ENCODE data around the gene POLR3GL.
"Not testable (repeated sequence)": the region's sequence is repeated elsewhere in the genome, so short reads cannot be mapped to it uniquely, and the experiment has no call there.

The POLR3GL gene, protein sequence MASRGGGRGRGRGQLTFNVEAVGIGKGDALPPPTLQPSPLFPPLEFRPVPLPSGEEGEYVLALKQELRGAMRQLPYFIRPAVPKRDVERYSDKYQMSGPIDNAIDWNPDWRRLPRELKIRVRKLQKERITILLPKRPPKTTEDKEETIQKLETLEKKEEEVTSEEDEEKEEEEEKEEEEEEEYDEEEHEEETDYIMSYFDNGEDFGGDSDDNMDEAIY

GRCh38 chr1:145964328-145965118 is at the start of gene POLR3GL, which contains the start of gene ANKRD34A:
POLR3GL (plus strand) TSS chr1:145964690; CDS start chr1:145974866, 10,176 bp downstream.
ANKRD34A (minus strand) TSS chr1:145964575; CDS start chr1:145961759, 2,816 bp downstream.
- peak; percentile 97 for DNase-seq

- DNase-seq: no peak
Observed at GRCh38 chr1:145916745-145917144, 47.7 kb upstream of the POLR3GL start.

DNA sequence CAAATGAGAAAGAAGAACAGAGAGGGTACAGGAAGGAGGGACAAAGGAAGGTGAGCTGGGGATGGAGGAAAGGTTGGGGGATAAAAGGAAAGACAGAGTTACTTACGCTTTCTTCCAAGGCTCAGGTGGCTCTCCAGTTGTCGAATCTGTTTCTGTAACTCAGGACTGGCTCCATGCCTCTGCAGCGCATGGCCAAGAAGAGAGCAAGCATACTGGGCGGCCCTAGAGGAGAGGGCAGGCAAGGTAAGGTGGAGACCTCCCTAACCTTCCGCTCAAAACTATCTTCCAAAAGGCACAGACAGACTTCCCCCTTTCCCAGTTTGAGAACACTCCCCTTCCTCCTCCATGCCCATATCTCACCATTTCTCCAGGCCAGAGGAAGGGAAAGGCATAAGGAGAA is 46.9 kb upstream of the POLR3GL start:
- no peak for DNase-seq

- peak; percentile 91 for DNase-seq
Observed at GRCh38 chr1:145918144-145918991, 46.1 kb upstream of the POLR3GL start, which contains the start of gene PEX11B. PEX11B (minus strand) TSS chr1:145918717; CDS start chr1:145918688, 29 bp downstream.

DNA sequence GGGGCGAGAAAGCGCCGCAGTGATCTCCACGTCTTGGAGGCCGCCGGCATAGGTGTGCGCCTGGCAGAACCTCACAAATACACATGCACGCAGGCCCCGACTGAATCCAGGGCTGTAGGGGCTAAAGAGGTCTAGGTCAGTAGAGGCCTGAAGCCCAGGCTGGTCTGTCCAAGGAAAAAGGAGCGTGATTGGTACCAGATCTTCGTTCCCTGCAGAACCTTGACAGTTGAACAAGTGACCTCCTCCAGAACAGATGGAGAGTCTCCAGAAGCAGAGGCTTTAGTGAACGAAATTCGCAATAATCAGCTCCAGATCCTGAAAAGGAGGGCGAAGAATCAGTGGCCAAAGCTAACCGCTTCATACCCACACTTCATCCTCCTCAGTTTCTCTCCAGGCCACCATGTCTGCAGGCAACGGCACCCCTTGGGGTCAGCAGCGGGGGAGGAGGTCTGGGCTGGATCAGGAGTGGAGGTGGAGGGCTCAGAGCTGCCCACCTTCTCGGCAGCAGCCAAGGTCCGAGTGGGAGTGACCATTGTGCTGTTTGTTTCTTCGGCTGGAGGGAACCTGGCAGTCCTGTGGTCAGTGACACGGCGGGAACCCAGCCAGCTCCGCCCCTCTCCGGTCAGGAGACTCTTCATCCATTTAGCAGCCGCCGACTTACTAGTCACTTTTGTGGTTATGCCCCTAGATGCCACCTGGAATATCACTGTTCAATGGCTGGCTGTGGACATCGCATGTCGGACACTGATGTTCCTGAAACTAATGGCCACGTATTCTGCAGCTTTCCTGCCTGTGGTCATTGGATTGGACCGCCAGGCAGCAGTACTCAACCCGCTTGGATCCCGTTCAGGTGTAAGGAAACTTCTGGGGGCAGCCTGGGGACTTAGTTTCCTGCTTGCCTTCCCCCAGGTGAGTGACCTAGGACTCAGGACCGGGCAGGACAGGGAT is 45.2 kb upstream of the POLR3GL start:
- peak; percentile 28 for DNase-seq

GRCh38 chr1:145920297-145920696 is 44.2 kb upstream of the POLR3GL start:
- DNase-seq: not testable (repeated sequence)

DNA sequence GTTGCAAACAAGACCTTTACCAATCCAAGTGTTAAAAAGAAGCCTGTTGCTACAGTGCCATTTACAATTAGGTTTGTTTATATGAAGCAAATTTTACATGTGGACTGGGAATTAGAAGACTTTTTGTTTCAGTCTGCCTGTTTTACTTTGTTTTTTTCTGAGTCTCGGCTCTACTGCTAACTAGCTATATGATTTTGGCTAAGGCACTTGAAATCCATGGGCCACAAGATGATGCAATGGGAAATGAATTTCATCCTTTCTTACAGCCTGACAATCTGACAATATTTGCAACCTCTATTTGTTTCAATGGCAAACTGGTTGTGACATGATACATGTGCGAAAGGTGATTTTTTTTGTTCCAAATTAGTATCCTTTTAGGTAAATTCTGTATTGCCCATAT is 42.2 kb upstream of the POLR3GL start:
- DNase-seq: no peak

DNA sequence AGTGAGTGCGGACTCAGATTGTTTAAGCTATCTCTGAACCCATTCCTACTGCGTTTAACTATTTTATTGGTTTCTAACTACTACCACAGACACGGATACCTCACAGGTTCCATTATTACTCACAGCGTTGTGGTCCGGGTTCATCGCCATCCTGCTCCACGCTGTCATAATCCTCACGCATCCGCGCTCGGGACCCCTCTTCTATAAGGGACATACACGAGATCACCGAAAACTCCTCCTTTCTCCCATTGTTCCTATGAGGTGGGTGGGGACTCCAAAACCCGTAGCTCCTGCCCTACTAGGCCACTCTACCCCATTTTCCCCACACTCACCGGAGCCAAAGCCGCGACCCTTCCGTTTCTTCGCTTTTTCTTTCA is 37.8 kb upstream of the POLR3GL start:
- no peak for DNase-seq

DNA sequence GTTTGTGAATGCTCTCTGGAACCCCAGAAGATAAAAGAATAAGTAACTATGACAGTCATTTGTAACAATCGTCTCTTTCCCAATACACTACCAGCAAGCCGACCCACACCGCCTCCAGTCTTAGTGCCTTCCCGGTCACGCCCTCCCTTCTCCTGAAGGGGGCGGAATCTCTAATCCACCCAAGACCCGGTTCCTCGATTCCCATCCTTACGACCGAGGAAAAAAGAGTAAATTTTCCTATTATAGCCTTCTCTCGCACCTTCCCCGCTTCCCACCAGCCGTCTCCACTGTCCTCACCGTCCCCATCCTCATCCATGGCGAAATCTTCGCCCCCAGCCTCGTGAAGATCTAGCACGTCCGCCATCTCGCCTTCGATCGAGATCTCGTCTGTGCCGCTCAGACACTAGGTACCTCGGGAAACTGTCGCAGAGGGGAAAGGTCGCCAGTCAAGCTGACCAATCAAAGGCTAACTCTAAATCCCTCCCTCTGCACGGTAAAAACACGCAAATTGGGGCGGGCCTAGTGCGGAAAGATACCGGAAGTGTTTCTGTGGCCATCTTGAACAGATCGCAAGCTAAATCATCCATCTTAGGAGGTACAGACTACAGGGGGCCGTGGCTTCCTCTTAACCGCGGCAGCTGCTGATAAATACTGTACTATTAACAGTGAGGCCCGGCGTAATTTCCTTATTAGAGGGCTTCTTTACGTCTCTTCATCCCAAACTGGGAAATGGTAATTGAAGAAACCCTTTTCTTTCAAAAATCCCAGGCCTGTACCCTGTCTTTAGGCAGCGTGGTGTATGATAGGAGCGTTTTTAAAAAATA is 37.2 kb upstream of the POLR3GL start, which contains the start of gene RBM8A:
Gene RBM8A (minus strand): TSS at position 422 of the 824 bp plus-strand sequence. CDS start 58 bp downstream, at position 364.
- peak; percentile 97 for DNase-seq

- DNase-seq: no peak
Observed at GRCh38 chr1:145927916-145928643, 36.4 kb upstream of the POLR3GL start.

GRCh38 chr1:145932522-145933009 is 31.9 kb upstream of the POLR3GL start:
- DNase-seq: not testable (repeated sequence)

GRCh38 chr1:145935708-145936107 is 28.8 kb upstream of the POLR3GL start:
- DNase-seq: no peak

GRCh38 chr1:145936247-145936646 is 28.2 kb upstream of the POLR3GL start:
- DNase-seq: no peak

DNA sequence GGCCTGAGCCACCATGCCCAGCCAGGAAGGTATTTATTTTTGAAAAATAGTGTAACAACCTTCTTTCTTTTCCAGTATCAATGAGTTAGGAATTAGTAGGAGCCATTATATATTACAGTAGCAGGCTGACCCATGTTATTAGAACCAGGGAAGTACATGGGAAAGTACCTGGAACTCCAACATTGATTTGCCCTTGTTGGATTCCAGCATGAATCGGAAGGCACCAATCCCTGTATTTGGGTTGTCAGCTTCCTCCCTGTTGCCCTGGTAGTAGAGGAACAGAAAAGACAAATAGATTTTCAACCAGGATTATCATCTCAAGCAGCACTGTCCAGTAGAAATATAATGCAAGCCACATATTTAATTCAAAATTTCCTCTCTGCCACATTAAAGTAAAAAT is 27.1 kb upstream of the POLR3GL start:
- no peak for DNase-seq

DNA sequence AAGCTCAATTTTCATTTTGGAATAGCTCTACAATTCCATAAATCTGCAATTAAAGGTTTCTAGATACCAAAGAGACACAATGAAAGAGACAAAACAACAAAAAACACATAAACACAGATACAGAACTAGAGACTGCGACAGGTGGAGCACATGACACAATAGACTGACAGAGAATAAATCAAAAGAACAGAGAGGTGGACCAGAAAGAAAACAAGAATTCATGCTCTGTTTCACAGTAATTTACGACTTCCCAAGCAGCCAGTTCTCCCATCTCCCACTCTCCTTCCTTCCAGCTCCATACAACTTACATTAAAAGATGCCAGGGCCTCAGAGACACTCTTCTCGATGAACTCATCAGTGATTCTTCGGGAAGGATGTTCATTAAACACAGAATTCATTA is 22.1 kb upstream of the POLR3GL start:
- no peak for DNase-seq

GRCh38 chr1:145942871-145943270 is 21.6 kb upstream of the POLR3GL start:
- DNase-seq: no peak

GRCh38 chr1:145944532-145944931 is 20.0 kb upstream of the POLR3GL start:
- no peak for DNase-seq

DNA sequence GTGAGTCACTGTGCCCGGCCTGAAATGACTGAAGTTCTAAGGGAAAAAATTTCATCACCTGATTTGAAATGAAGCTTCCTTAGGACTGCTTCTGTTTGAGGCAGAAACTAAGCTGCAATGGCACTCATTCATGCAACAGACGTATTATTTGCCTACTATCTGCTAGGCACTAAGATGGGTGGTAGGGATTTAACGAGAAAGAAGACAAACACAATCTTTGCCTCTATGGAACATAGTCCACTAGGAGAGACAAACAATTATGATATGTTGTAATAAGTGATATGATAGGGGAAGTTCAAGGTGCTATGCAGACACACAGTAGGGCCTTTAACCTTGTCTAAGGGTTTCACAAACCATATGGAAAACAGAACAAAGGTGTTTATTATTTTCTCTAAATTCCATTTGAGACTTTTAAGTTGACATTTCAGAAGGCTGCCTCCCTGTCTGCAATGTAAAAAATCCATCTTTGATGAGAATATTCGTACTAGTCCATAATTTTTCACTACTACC is 18.0 kb upstream of the POLR3GL start:
- no peak for DNase-seq

DNA sequence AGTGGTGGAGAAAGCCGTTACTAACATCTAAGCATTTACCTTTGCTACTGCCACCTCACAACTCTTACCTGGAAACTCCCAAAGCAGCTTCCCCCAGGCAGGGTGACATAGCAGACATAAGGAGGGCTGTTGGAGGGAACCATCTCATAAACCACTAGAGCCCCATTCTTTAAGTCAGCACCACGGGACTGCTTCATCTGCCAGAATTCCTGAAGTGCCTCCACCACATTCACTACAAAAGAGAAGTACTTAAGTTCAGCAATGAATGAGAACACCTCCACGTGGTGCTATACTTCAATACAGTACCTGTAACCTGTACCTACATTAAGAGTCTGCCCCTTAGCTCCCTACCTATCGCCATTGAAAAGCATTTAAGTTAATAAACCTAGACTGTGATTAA is 16.9 kb upstream of the POLR3GL start:
- no peak for DNase-seq

DNA sequence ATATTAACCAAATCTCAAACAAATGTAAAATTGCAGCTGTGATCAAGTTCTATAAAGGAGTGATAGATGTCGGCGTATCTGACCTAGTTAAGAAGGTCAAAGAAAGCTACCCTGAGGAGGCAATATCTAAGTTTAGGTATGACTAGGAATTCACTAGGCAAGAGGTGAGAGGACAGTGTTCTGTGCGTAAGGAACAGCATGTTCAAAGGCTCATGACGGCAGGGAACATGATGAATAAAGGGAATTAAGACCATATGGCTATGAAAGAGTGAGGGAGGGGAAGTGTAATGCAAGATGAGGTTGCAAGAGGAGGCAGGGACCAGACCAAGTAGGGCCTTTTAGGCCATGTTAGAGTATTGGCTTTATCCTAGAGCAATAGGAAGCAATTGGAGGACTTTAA is 15.3 kb upstream of the POLR3GL start:
- no peak for DNase-seq
